H1 (cell line): ENCODE data around the gene ZNF672. TPM values are rescaled to one million over a fixed set of nuclear protein-coding genes. Genes with fewer than 3 reads are reported as not detected.

Experiments
- CTCF ChIA-PET: fragments of 300-600 bp; sonication (Branson Sonifier 250); formaldehyde crosslinking; loops from one replicate; lab custom pipeline; 2021; ENCODE audit not compliant: partially characterized antibody; lab: Charles Lee
- POLR2A ChIA-PET: fragments of 300-600 bp; sonication (Branson Sonifier 250); formaldehyde crosslinking; loops from one replicate; lab custom pipeline; 2021; ENCODE audit warnings: inconsistent platforms; ENCODE audit not compliant: partially characterized antibody; lab: Charles Lee
- DNase-seq, 2 experiments: peaks; one replicate each; pipeline versions ENCODE4 v3.0.0 to v3.0.0-alpha.2; 2010 to 2022; ENCODE audit warnings: low spot score in 2 of 2, low read depth in 1 of 2, mixed read lengths in 1 of 2
- FAIRE-seq: peaks from 2 replicates; lab custom pipeline; 2011; peaks lifted over from hg19 to GRCh38; lab: Jason Lieb, UNC
- H2AFZ ChIP-seq: 2 replicates; pipeline ENCODE4 v1.8.1; 2012; ENCODE audit warnings: low read length, inconsistent platforms
- H2AK5ac ChIP-seq: 2 replicates; pipeline ENCODE4 v1.6.1; 2013; ENCODE audit warnings: low read depth, low read length
- H2BK120ac ChIP-seq: replicated peaks from 2 replicates; pipeline ENCODE3; 2013; ENCODE audit warnings: low read depth, low read length, inconsistent platforms
- H2BK12ac ChIP-seq: 2 replicates; pipeline ENCODE4 v1.6.1; 2013; ENCODE audit warnings: low read depth, low read length
- H2BK15ac ChIP-seq: 2 replicates; pipeline ENCODE4 v1.6.1; 2013; ENCODE audit warnings: low read length
- H2BK20ac ChIP-seq: 2 replicates; pipeline ENCODE4 v1.6.1; 2013; ENCODE audit warnings: low read length
- H2BK5ac ChIP-seq: 2 replicates; pipeline ENCODE4 v1.6.1; 2013; ENCODE audit warnings: low read depth, low read length
- H3K14ac ChIP-seq: 2 replicates; pipeline ENCODE4 v1.6.1; 2013; ENCODE audit warnings: inconsistent platforms; ENCODE audit not compliant: insufficient read length
- H3K18ac ChIP-seq: 2 replicates; pipeline ENCODE4 v1.6.1; 2013; ENCODE audit warnings: low read length; ENCODE audit errors: extremely low read depth
- H3K23ac ChIP-seq: 2 replicates; pipeline ENCODE4 v1.6.1; 2013; ENCODE audit warnings: inconsistent platforms; ENCODE audit not compliant: insufficient read length
- H3K23me2 ChIP-seq: 2 replicates; pipeline ENCODE4 v1.6.1; 2013; ENCODE audit warnings: low read depth, low read length
- H3K27ac ChIP-seq: 2 replicates; pipeline ENCODE4 v1.6.1; 2011; ENCODE audit warnings: low read depth, low read length, inconsistent platforms
- H3K27me3 ChIP-seq, 4 experiments: replicated peaks in 1 of 4; 1 replicate in 1 of 4; 2 replicates in 3 of 4; pipeline versions ENCODE4 v1.6.1 to v1.8.1; 2011 to 2013; ENCODE audit warnings: low read length in 3 of 4, mild to moderate bottlenecking in 3 of 4, inconsistent platforms in 2 of 4, mixed read lengths in 2 of 4, moderate library complexity in 1 of 4; ENCODE audit not compliant: control insufficient read depth in 3 of 4, insufficient read depth in 3 of 4; ENCODE audit errors: extremely low read depth in 1 of 4
- H3K36me3 ChIP-seq, 4 experiments: 2 replicates each; pipeline versions ENCODE4 v1.6.1 to v1.8.1; 2011 to 2013; ENCODE audit warnings: mild to moderate bottlenecking in 4 of 4, low read length in 3 of 4, moderate library complexity in 2 of 4, control low read depth in 1 of 4, inconsistent platforms in 1 of 4; ENCODE audit not compliant: insufficient read depth in 4 of 4, control insufficient read depth in 2 of 4
- H3K4ac ChIP-seq: replicated peaks from 2 replicates; pipeline ENCODE3; 2013; ENCODE audit warnings: low read length, low read depth, mixed read lengths, inconsistent platforms; ENCODE audit not compliant: insufficient read length
- H3K4me1 ChIP-seq, 4 experiments: replicated peaks in 1 of 4; 1 replicate in 1 of 4; 2 replicates in 3 of 4; pipeline versions ENCODE4 v1.6.1 to v1.8.1; 2011 to 2013; ENCODE audit warnings: low read length in 3 of 4, inconsistent platforms in 2 of 4, mixed read lengths in 1 of 4; ENCODE audit not compliant: insufficient read depth in 4 of 4, control insufficient read depth in 3 of 4
- H3K4me2 ChIP-seq, 2 experiments: 2 replicates each; pipeline versions ENCODE4 v1.6.1 to v1.8.1; 2011 to 2013; ENCODE audit warnings: low read depth in 2 of 2, low read length in 2 of 2, control low read depth in 1 of 2, inconsistent platforms in 1 of 2, mild to moderate bottlenecking in 1 of 2; ENCODE audit not compliant: insufficient read depth in 1 of 2
- H3K4me3 ChIP-seq, 4 experiments: fragments of 200-600, 300-600 bp in 1 of 4; sonication (generic), shearing (Covaris generic), sonication (Bioruptor Twin) in 1 of 4; 2 replicates each; pipeline versions ENCODE4 v1.5.1 to v1.8.1; 2011 to 2016; ENCODE audit warnings: low read length in 4 of 4, low read depth in 3 of 4, control low read depth in 2 of 4, inconsistent platforms in 2 of 4, mild to moderate bottlenecking in 2 of 4, mixed read lengths in 1 of 4, moderate library complexity in 1 of 4; ENCODE audit not compliant: insufficient read depth in 2 of 4; ENCODE audit errors: extremely low read depth in 1 of 4
- H3K56ac ChIP-seq: replicated peaks from 2 replicates; pipeline ENCODE3; 2013; ENCODE audit warnings: low read depth, mild to moderate bottlenecking, mixed read lengths, low read length, inconsistent platforms; ENCODE audit not compliant: insufficient read length
- H3K79me1 ChIP-seq: 2 replicates; pipeline ENCODE4 v1.6.1; 2013; ENCODE audit warnings: low read depth, low read length, control low read depth
- H3K79me2 ChIP-seq, 2 experiments: 2 replicates each; pipeline versions ENCODE4 v1.6.1 to v1.8.1; 2012 to 2013; ENCODE audit warnings: low read length in 2 of 2, mild to moderate bottlenecking in 2 of 2, inconsistent platforms in 1 of 2; ENCODE audit not compliant: insufficient read depth in 2 of 2, control insufficient read depth in 1 of 2
- H3K9ac ChIP-seq, 4 experiments: replicated peaks in 1 of 4; 1 replicate in 1 of 4; 2 replicates in 3 of 4; pipeline versions ENCODE4 v1.6.1 to v1.8.1; 2011 to 2013; ENCODE audit warnings: low read depth in 3 of 4, low read length in 3 of 4, control low read depth in 2 of 4, mild to moderate bottlenecking in 2 of 4, moderate library complexity in 2 of 4, inconsistent platforms in 1 of 4; ENCODE audit errors: extremely low read depth in 1 of 4
- H3K9me3 ChIP-seq, 2 experiments: 2 replicates each; pipeline versions ENCODE4 v1.6.1 to v1.8.1; 2012 to 2013; ENCODE audit warnings: mild to moderate bottlenecking in 2 of 2, moderate library complexity in 2 of 2, control low read depth in 1 of 2, inconsistent platforms in 1 of 2, low read depth in 1 of 2, low read length in 1 of 2, mixed read lengths in 1 of 2; ENCODE audit not compliant: insufficient read depth in 2 of 2
- H4K20me1 ChIP-seq, 2 experiments: replicated peaks in 1 of 2; 2 replicates each; pipeline versions ENCODE3 to v1.8.1; 2011 to 2013; ENCODE audit warnings: inconsistent platforms in 2 of 2, low read length in 2 of 2, mild to moderate bottlenecking in 1 of 2; ENCODE audit not compliant: insufficient read depth in 2 of 2, control insufficient read depth in 1 of 2
- H4K5ac ChIP-seq: 2 replicates; pipeline ENCODE4 v1.6.1; 2013; ENCODE audit warnings: low read length, low read depth, mixed read lengths, inconsistent platforms; ENCODE audit not compliant: insufficient read length
- H4K8ac ChIP-seq: 2 replicates; pipeline ENCODE4 v1.8.0; 2013; ENCODE audit warnings: mild to moderate bottlenecking, moderate library complexity, low read length, inconsistent platforms; ENCODE audit not compliant: insufficient read depth; ENCODE audit errors: extremely low read depth
- H4K91ac ChIP-seq: replicated peaks from 2 replicates; pipeline ENCODE3; 2013; ENCODE audit warnings: low read length, mixed read lengths, inconsistent platforms; ENCODE audit not compliant: insufficient read length
- CBX8 ChIP-seq: fragments of 300-800, 300-1000 bp; sonication (generic); IDR thresholded peaks from 2 replicates; pipeline ENCODE4 v1.7.1; 2016; ENCODE audit warnings: low read depth, low read length, borderline replicate concordance
- CEBPB ChIP-seq: IDR thresholded peaks from 2 replicates; pipeline ENCODE4 v1.6.1; 2012; ENCODE audit warnings: low read depth, low read length
- E2F6 ChIP-seq: IDR thresholded peaks from 2 replicates; pipeline ENCODE4 v1.6.1; 2012; ENCODE audit warnings: inconsistent platforms
- EZH2 ChIP-seq: fragments of 200-600 bp; sonication (generic); IDR thresholded peaks from 2 replicates; pipeline ENCODE4 v1.7.1; 2012; ENCODE audit warnings: low read depth, mild to moderate bottlenecking, moderate library complexity, low read length, inconsistent platforms; ENCODE audit not compliant: severe bottlenecking
- TCF12 ChIP-seq: IDR thresholded peaks from 2 replicates; pipeline ENCODE4 v1.6.1; 2011; ENCODE audit warnings: low read depth, mild to moderate bottlenecking, low read length
- WGBS, 2 experiments: shearing (Covaris generic) in 1 of 2; methylation state at CpG; one replicate each; pipeline versions ENCODE4 v1.1.6 to v1.1.7; 2013 to 2015; ENCODE audit warnings: low lambda C conversion rate in 2 of 2, mixed read lengths in 2 of 2, inconsistent platforms in 1 of 2, low coverage in 1 of 2, missing lambda C conversion rate in 1 of 2; ENCODE audit not compliant: insufficient replicate concordance in 2 of 2, insufficient coverage in 1 of 2, insufficient read length in 1 of 2; ENCODE audit errors: extremely low coverage in 1 of 2, missing lambda C conversion rate in 1 of 2; 5-methylcytosine and 5-hydroxymethylcytosine counted together
- polyA plus RNA-seq, 7 experiments: library from polyadenylated mRNA; depleted of rRNA in 3 of 7; stranded (reverse) in 5 of 7; unstranded in 2 of 7; fragments of >200 nt in 5 of 7; fragments of 200-250 nt in 2 of 7; gene quantifications; 1 replicate in 5 of 7; 2 replicates in 1 of 7; 4 replicates in 1 of 7; pipeline versions ENCODE4 v1.2.1 to v1.2.3, GENCODE V29; 2011 to 2013; ENCODE audit warnings: missing spikeins in 2 of 7, mixed read lengths in 2 of 7
- total RNA-seq: library from RNA; stranded (reverse); fragmentation: NEBNext Ultra II Directional; extraction: Animal tissue kit (Norgen Biotek cat#: 25700); gene quantifications from 2 replicates; pipeline ENCODE4 v1.2.1, GENCODE V29; 2021

Gene ZNF672
- total and polyA plus RNA-seq, 2 of the 8 experiments (the other 6 are each of a cell fraction or from before 2014, with no cell fraction given), result 30.7 to 40.4 TPM

- Histone ChIP-seq H2BK12ac (no peak overlapping the region), H3K56ac (no peak overlapping the region), H4K5ac (no peak overlapping the region), H3K27ac (no peak overlapping the region), H4K20me1 (peaks cover 0 to 7% of the 10 kb centered on the region in 2 experiments), H2AFZ (no peak overlapping the region), H3K4ac (no peak overlapping the region), H2BK15ac (no peak overlapping the region), H4K91ac (no peak overlapping the region), H3K9ac (0 out of 7 replicates have a peak overlapping the region, but pooled peaks of 1 of the 4 experiments have one; percentile 92), H2AK5ac (no peak overlapping the region), H2BK5ac (no peak overlapping the region), H3K36me3 (peaks cover 0 to 22% (median 9%) of the 10 kb centered on the region in 4 experiments; a peak in 6 of 8 replicates), H3K14ac (no peak overlapping the region), H3K79me2 (peaks cover 0 to 56% of the 10 kb centered on the region in 2 experiments; a peak in 3 of 4 replicates), H3K4me3 (peak overlapping the region; percentile 88 to 98 (median 94); a peak in 6 of 8 replicates), H3K79me1 (peaks cover 13% of the 10 kb centered on the region), H2BK120ac (no peak overlapping the region), H3K23ac (no peak overlapping the region), H3K27me3 (no peaks in the 10 kb centered on the region), H3K4me2 (peak overlapping the region; percentile 80 to 81; a peak in 3 of 4 replicates), H3K4me1 (peaks cover 0 to 5% (median 1%) of the 10 kb centered on the region in 4 experiments; a peak in 5 of 7 replicates), H3K18ac (no peak overlapping the region), H3K9me3 (no peaks in the 10 kb centered on the region; a peak in 1 of 4 replicates), H3K23me2 (peaks cover 10% of the 10 kb centered on the region), H4K8ac (peak overlapping the region; percentile 95; the same call in 1 of the 2 replicates), H2BK20ac (no peak overlapping the region)
- FAIRE-seq, result no peak
- ChIA-PET CTCF (interaction anchor here (1.3 to 2.9 kb wide), 3 partner anchors 13 to 30 kb away, joined by 3 to 14 read pairs (median 12); partner anchors contain the start of gene ZNF672), POLR2A (interaction anchor here (1.0 to 6.0 kb wide), 5 partner anchors 11 to 49 kb away, joined by 3 to 69 read pairs (median 15); partner anchors contain the start of genes ZNF672 and ZNF692)
- 85% methylated on average over 3 of the region's 3 CpGs; no CpG with 5 or more reads in 1 of the 2 experiments for WGBS, 2 experiments
- DNase-seq, result no peak
- TF ChIP-seq TCF12 (no peak), CBX8 (no peak), E2F6 (no peak), EZH2 (no peak), CEBPB (no peak)
Measured at GRCh38 chr1:248824701-248825100, 13.3 kb upstream of the ZNF672 start.
